ENCODE measurements around the gene GALK2. TPM values are rescaled to one million over a fixed set of nuclear protein-coding genes. Genes with fewer than 3 reads are reported as not detected.

GALK2 gene
- 10 to 100 TPM; 27.5 to 60.8 (median 41.8) TPM for total RNA-seq
- 10 to 100 TPM in 2 of 3 donors, 1 to 10 TPM in 1; 6.8 to 13.8 (median 10.4) TPM for polyA plus RNA-seq
- long read RNA-seq, donor 1, full-length matches to known transcripts: 3 of 3 reads
- long read RNA-seq, donor 1, partial matches to known transcripts: 0 of 3 reads
- long read RNA-seq, donor 1, other reads (novel, unspliced or antisense): 0 of 3 reads
- long read RNA-seq, donor 2: 0 reads

- no peaks in the 10 kb centered on the region for H3K36me3 ChIP-seq
- peak within 1 kb of the TSS; percentile 73 to 92 (median 88) for H3K27ac ChIP-seq
- H3K4me1 ChIP-seq: peaks cover 9 to 45% (median 26%) of the 10 kb centered on the region in 6 donors
- peak; percentile 92 for DNase-seq
- no peaks in the 10 kb centered on the region for H3K9me3 ChIP-seq
- TF ChIP-seq POLR2A (IDR thresholded peaks at IDR 0.05): peak in 1 of 3 donors; percentile 18
- TF ChIP-seq, protein P1, sequence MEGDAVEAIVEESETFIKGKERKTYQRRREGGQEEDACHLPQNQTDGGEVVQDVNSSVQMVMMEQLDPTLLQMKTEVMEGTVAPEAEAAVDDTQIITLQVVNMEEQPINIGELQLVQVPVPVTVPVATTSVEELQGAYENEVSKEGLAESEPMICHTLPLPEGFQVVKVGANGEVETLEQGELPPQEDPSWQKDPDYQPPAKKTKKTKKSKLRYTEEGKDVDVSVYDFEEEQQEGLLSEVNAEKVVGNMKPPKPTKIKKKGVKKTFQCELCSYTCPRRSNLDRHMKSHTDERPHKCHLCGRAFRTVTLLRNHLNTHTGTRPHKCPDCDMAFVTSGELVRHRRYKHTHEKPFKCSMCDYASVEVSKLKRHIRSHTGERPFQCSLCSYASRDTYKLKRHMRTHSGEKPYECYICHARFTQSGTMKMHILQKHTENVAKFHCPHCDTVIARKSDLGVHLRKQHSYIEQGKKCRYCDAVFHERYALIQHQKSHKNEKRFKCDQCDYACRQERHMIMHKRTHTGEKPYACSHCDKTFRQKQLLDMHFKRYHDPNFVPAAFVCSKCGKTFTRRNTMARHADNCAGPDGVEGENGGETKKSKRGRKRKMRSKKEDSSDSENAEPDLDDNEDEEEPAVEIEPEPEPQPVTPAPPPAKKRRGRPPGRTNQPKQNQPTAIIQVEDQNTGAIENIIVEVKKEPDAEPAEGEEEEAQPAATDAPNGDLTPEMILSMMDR (IDR thresholded peaks at IDR 0.05 in 8 of 11, conservative IDR thresholded peaks at IDR 0.05 in 3 of 11): no peak
- peak; percentile 78 to 92 (median 88) for TF ChIP-seq POLR2AphosphoS5 (IDR thresholded peaks at IDR 0.05)
- H3K4me3 ChIP-seq: peak within 1 kb of the TSS; percentile 57 to 76 (median 64)
- 5 to 7% (median 7%) methylated on average over 30 of the region's 30 CpGs for WGBS, 5 donors
- no peaks in the 10 kb centered on the region for H3K27me3 ChIP-seq (replicated peaks in 1 of 7)
- intact Hi-C loops (cut with DNase I; ENCODE audit: low total_unique reads): no loop called here
These were observed at the start of gene GALK2 for GRCh38 chr15:49169880-49170597. GALK2 (plus strand) TSS chr15:49170247; CDS start chr15:49170323, 76 bp downstream.

DNA sequence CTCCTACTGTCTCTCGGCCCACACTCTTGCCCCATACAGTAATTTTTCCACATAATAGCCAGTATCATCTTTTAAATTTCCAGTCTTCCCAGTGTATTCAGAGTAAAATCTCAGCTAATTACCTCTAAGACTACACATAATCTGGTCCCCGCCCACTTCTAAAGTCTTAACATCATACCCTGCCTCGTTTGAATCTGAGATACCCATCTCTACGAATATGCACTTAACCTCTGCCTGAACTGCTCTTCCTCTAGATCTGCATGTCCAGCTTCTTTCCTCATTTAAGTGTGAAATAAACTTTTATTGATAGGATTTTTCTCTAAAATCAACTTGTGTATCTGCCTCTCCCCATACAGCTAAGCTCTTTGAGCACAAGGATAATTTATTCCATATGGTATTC lies 49.2 kb upstream of the GALK2 start:
- H3K4me1 ChIP-seq: no peaks in the 10 kb centered on the region
- intact Hi-C loops (cut with DNase I; ENCODE audit: low total_unique reads): no loop called here
- no peak for DNase-seq
- H3K27ac ChIP-seq: no peak overlapping the region
- H3K9me3 ChIP-seq: no peaks in the 10 kb centered on the region
- H3K4me3 ChIP-seq: no peak overlapping the region
- H3K27me3 ChIP-seq (replicated peaks in 1 of 7): no peaks in the 10 kb centered on the region
- TF ChIP-seq POLR2A (IDR thresholded peaks at IDR 0.05) (no peak), POLR2AphosphoS5 (IDR thresholded peaks at IDR 0.05) (no peak)
- TF ChIP-seq, protein P1 (IDR thresholded peaks at IDR 0.05 in 8 of 11, conservative IDR thresholded peaks at IDR 0.05 in 3 of 11): no peak
- WGBS, 5 donors: 77 to 91% (median 80%) methylated on average over 4 of the region's 4 CpGs
- H3K36me3 ChIP-seq: peaks cover 0 to 53% (median 5%) of the 10 kb centered on the region in 6 donors

DNA sequence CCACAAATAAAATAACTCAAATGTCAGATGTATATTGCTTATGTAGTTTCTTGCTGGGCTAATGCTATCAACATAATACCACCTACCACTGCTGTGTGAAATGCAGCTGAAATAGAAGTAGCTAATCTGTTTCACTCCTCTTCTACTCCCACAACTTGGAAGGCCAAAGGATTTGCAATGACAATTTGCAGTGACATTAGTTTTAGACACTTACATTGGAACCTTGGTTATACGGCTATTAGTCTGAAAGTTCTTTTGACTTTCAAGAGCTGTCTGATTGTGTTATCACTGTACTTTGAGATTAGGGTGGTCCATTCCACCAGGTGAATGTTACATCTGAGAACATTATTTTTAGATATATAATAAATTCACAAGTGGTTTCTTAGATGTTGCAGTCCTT lies 48.1 kb upstream of the GALK2 start:
- Histone ChIP-seq H3K27ac (no peak overlapping the region), H3K27me3 (replicated peaks in 1 of 7) (no peaks in the 10 kb centered on the region), H3K4me1 (no peaks in the 10 kb centered on the region), H3K4me3 (no peak overlapping the region), H3K36me3 (peaks cover 0 to 58% (median 11%) of the 10 kb centered on the region in 6 donors), H3K9me3 (no peaks in the 10 kb centered on the region)
- DNase-seq: no peak
- intact Hi-C loops (cut with DNase I; ENCODE audit: low total_unique reads): no loop called here
- WGBS, 5 donors: 83 to 98% (median 94%) methylated on average over 1 of the region's 1 CpG
- TF ChIP-seq, protein P1 (IDR thresholded peaks at IDR 0.05 in 8 of 11, conservative IDR thresholded peaks at IDR 0.05 in 3 of 11): no peak
- TF ChIP-seq POLR2A (IDR thresholded peaks at IDR 0.05) (no peak), POLR2AphosphoS5 (IDR thresholded peaks at IDR 0.05) (no peak)

GRCh38 chr15:49122541-49123062 lies 47.4 kb upstream of the GALK2 start:
- no peak for DNase-seq

More at GRCh38 chr15:49122541-49123062, 47.4 kb upstream of the GALK2 start:
- H3K4me3 ChIP-seq: no peak overlapping the region
- H3K27ac ChIP-seq: no peak overlapping the region
- intact Hi-C loops (cut with DNase I; ENCODE audit: low total_unique reads): no loop called here
- H3K27me3 ChIP-seq (replicated peaks in 1 of 7): no peaks in the 10 kb centered on the region
- no peaks in the 10 kb centered on the region for H3K4me1 ChIP-seq
- no peaks in the 10 kb centered on the region for H3K9me3 ChIP-seq
- H3K36me3 ChIP-seq: peaks cover 0 to 58% (median 17%) of the 10 kb centered on the region in 6 donors
- no peak for TF ChIP-seq POLR2A (IDR thresholded peaks at IDR 0.05)
- no peak for TF ChIP-seq POLR2AphosphoS5 (IDR thresholded peaks at IDR 0.05)
- TF ChIP-seq, protein P1 (IDR thresholded peaks at IDR 0.05 in 8 of 11, conservative IDR thresholded peaks at IDR 0.05 in 3 of 11): no peak
- 81 to 90% (median 85%) methylated on average over 1 of the region's 1 CpG for WGBS, 5 donors

Measured in spleen (tissue), 13 donors.